Natural killer cell treated with Interleukin-12 subunit alpha and Interleukin-12 subunit beta and Interleukin-15 and Interleukin-18, amount 100 ng/mL, for 72 hours (primary cell): Measurements from ENCODE around the gene LRRC4. TPM values are rescaled to one million over a fixed set of nuclear protein-coding genes. Genes with fewer than 3 reads are reported as not detected.

Experiments
- ATAC-seq, 2 donors: fragments of 150-1000 bp; cut with Tn5 transposase in 1 of 2; sonication (Bioruptor Pico), chemical (Tn5 transposase) in 1 of 2; 2 replicates each; pipeline ENCODE4 v1.10.0; 2021
- DNase-seq: peaks from one replicate; pipeline ENCODE4 v3.0.0; 2022; ENCODE audit warnings: low spot score
- H3K27ac Mint-ChIP-seq, 2 donors: 1 replicate in 1 of 2; 2 replicates in 1 of 2; pipeline ENCODE4 v1.8.0; 2022; ENCODE audit warnings: mixed read lengths in 2 of 2, mild to moderate bottlenecking in 1 of 2, moderate library complexity in 1 of 2
- H3K27me3 Mint-ChIP-seq, 2 donors: 1 replicate in 1 of 2; 2 replicates in 1 of 2; pipeline ENCODE4 v1.8.0; 2022; ENCODE audit warnings: mixed read lengths in 2 of 2
- H3K36me3 Mint-ChIP-seq: one replicate; pipeline ENCODE4 v1.8.0; 2022; ENCODE audit warnings: mixed read lengths
- H3K4me1 Mint-ChIP-seq, 2 donors: 1 replicate in 1 of 2; 2 replicates in 1 of 2; pipeline ENCODE4 v1.8.0; 2022; ENCODE audit warnings: low read depth in 2 of 2, mixed read lengths in 2 of 2, mild to moderate bottlenecking in 1 of 2
- H3K4me3 Mint-ChIP-seq: one replicate; pipeline ENCODE4 v1.8.0; 2022; ENCODE audit warnings: mixed read lengths
- H3K9me3 Mint-ChIP-seq: 2 replicates; pipeline ENCODE4 v1.8.0; 2022; ENCODE audit warnings: mixed read lengths
- total RNA-seq, 2 donors: library from RNA; stranded (reverse); gene quantifications; one replicate each; pipeline ENCODE4 v1.2.3, GENCODE V29; 2022

Gene LRRC4
- total RNA-seq, 2 donors from 2014 or later, result 0.07 TPM; not detected in 1

DNA sequence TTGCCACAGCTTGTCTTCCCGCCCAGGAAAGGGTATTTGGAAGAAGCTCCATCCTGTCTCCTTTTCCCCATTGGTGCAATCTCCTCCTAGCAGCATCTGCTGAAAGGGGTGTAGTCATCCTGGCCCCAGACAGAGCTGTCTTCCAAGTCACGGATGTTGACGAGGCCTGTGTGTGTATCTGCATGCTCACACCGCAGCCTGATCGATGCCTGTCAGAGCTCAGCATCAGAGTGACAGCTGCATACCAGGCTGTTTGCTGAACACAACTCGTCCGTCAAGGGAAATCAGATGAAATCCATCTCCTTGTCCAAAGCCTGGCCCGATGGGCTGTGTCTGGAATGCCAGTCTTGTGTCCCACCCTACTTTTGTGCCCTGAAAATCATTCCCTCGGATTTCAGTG is 21.2 kb upstream of the LRRC4 start:
- Mint-ChIP-seq H3K27ac (no peak overlapping the region), H3K4me1 (peaks cover 14 to 29% of the 10 kb centered on the region in 2 donors), H3K36me3 (peaks cover 12% of the 10 kb centered on the region), H3K4me3 (no peak overlapping the region), H3K9me3 (no peaks in the 10 kb centered on the region), H3K27me3 (no peaks in the 10 kb centered on the region)
- ATAC-seq (no peak), DNase-seq (peak; percentile 32)

GRCh38 chr7:128045766-128046165 is 14.5 kb upstream of the LRRC4 start:
- Mint-ChIP-seq H3K36me3 (peaks cover 11% of the 10 kb centered on the region), H3K4me3 (no peak overlapping the region), H3K27me3 (no peaks in the 10 kb centered on the region), H3K4me1 (peaks cover 22 to 38% of the 10 kb centered on the region in 2 donors), H3K9me3 (no peaks in the 10 kb centered on the region), H3K27ac (no peak overlapping the region)
- DNase-seq (no peak), ATAC-seq (no peak)

DNA sequence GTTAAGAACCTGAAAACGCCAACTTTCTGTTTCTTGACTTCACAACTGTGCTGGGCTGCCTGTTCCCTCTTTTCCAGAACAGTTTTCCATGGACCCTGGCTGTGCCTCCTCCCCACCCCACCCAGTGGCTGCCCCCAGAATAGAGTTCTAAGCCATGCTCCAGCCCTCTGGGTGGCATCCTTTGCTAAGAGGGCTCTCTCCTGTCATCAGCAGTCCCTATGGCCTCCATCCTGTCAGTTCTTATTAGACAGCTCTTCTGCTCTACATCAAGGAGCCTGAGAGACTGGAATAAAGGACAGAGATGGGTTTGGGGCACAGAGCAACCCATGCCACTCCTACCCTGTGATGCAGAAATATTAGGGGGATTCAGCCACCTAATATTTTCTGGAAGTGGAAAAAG is 13.9 kb upstream of the LRRC4 start:
- Mint-ChIP-seq H3K36me3 (peaks cover 5% of the 10 kb centered on the region), H3K4me1 (peaks cover 22 to 32% of the 10 kb centered on the region in 2 donors), H3K4me3 (no peak overlapping the region), H3K27ac (no peak overlapping the region), H3K27me3 (no peaks in the 10 kb centered on the region), H3K9me3 (no peaks in the 10 kb centered on the region)
- ATAC-seq, result no peak
- no peak for DNase-seq

DNA sequence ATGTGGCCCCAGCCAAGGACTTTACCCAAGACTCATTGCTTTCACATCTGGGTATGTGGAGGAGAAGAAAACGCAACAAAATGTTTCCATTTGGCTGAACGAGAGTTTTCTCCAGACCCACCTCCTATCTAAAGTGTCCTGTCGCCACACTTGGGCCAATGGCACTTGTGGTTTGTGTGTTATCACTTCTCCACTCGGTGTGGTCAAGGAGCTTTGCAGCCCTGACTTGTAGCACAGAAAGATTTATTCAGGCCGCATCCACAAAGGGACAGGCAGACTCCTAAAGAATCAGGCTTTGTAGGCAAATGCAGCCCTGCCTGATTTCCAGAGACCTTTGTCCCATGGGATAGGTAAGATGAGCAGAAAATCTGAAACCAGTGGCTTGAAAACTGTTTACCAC is 12.8 kb upstream of the LRRC4 start:
- ATAC-seq, result no peak

GRCh38 chr7:128042012-128042411 is 10.8 kb upstream of the LRRC4 start:
- Mint-ChIP-seq H3K4me3 (no peak overlapping the region), H3K27me3 (no peaks in the 10 kb centered on the region), H3K36me3 (no peaks in the 10 kb centered on the region), H3K9me3 (no peaks in the 10 kb centered on the region), H3K27ac (no peak overlapping the region), H3K4me1 (peaks cover 18 to 28% of the 10 kb centered on the region in 2 donors)
- DNase-seq, result no peak
- no peak for ATAC-seq

More for the DNA sequence above, 12.8 kb upstream of the LRRC4 start:
- Mint-ChIP-seq H3K36me3 (peaks cover under 1% of the 10 kb centered on the region), H3K27me3 (no peaks in the 10 kb centered on the region), H3K4me3 (no peak overlapping the region), H3K4me1 (peaks cover 19 to 22% of the 10 kb centered on the region in 2 donors), H3K9me3 (no peaks in the 10 kb centered on the region), H3K27ac (no peak overlapping the region)
- DNase-seq, result no peak

GRCh38 chr7:128041203-128041602 is 10.0 kb upstream of the LRRC4 start:
- Mint-ChIP-seq H3K27ac (no peak overlapping the region), H3K4me3 (no peak overlapping the region), H3K9me3 (no peaks in the 10 kb centered on the region), H3K36me3 (no peaks in the 10 kb centered on the region), H3K27me3 (no peaks in the 10 kb centered on the region), H3K4me1 (peaks cover 18 to 28% of the 10 kb centered on the region in 2 donors)
- DNase-seq (no peak), ATAC-seq (no peak)

GRCh38 chr7:128040205-128040604 is 9.0 kb upstream of the LRRC4 start:
- no peak for DNase-seq
- Mint-ChIP-seq H3K9me3 (no peaks in the 10 kb centered on the region), H3K4me1 (peaks cover 20 to 30% of the 10 kb centered on the region in 2 donors), H3K36me3 (no peaks in the 10 kb centered on the region), H3K27me3 (no peaks in the 10 kb centered on the region), H3K27ac (no peak overlapping the region), H3K4me3 (no peak overlapping the region)
- no peak for ATAC-seq

DNA sequence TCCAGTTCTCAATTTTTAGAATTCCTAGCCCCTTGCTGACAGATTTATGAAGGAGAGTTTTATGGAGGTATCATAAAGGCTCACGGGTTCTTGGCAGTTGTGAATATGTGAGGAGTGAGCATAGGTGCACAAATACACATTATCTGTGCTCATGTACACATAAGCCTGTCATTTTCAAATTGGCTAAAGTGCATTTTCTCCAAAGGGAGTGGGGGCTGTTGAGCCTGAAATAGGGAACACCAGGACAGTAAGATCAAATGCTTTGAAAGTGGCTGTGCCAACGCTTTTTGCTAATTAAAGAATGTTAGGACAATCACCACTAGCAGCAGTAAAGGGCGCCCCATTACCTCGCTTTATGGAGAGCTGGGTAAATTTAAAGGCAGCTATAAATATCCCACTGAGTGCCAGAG is 8.3 kb upstream of the LRRC4 start:
- no peak for ATAC-seq
- H3K4me3 Mint-ChIP-seq, result no peak overlapping the region
- no peak overlapping the region for H3K27ac Mint-ChIP-seq
- H3K36me3 Mint-ChIP-seq, result no peaks in the 10 kb centered on the region
- DNase-seq, result no peak
- H3K9me3 Mint-ChIP-seq, result no peaks in the 10 kb centered on the region
- H3K4me1 Mint-ChIP-seq, result peaks cover 13 to 26% of the 10 kb centered on the region in 2 donors
- H3K27me3 Mint-ChIP-seq, result no peaks in the 10 kb centered on the region

- Mint-ChIP-seq H3K9me3 (no peaks in the 10 kb centered on the region), H3K27ac (peak overlapping the region in 1 of 2 donors; percentile 61), H3K36me3 (no peaks in the 10 kb centered on the region), H3K4me3 (no peak overlapping the region), H3K4me1 (peaks cover 5 to 19% of the 10 kb centered on the region in 2 donors), H3K27me3 (no peaks in the 10 kb centered on the region)
- no peak for DNase-seq
- ATAC-seq, result no peak
These were observed 6.8 kb upstream of the LRRC4 start for GRCh38 chr7:128037880-128038619.

- Mint-ChIP-seq H3K27me3 (no peaks in the 10 kb centered on the region), H3K4me3 (no peak overlapping the region), H3K36me3 (no peaks in the 10 kb centered on the region), H3K4me1 (peaks cover 5 to 19% of the 10 kb centered on the region in 2 donors), H3K27ac (peak overlapping the region in 1 of 2 donors; percentile 61), H3K9me3 (no peaks in the 10 kb centered on the region)
- ATAC-seq (no peak), DNase-seq (no peak)
These were observed 5.8 kb upstream of the LRRC4 start for GRCh38 chr7:128037081-128037480.

DNA sequence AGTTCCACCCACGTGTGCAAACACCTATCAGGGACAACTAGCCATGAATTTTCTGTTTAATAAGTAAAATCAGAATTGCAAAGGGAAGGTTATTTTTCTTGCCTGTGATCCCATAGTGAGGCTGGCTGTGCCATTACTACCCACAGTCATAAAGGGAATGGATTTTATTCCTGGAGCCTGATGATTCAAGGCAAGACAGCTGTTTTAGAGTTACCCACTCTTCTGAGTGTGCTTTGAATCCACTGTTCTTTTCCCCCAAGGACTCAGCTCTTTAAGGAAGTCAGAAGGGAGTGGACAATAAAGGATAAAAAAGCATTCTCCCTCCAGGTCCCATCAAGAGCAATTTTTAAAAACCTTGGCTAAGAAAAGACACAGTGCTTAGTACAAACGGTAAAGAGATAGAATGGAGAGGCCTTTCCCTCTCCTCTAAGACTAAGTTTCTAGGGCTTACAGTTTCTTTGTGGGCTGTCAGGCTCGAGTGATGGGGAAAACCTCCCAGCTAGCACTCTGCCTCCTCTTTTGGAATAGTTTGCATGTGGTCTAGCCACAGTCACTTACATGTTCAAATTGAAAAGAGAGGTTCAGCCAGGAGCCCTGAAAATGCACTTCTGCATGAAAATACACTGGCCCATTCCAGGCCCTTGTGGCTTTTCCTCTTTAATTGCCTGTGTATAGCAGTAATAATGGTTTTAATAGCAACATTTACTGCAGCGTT is 5.1 kb upstream of the LRRC4 start:
- H3K4me1 Mint-ChIP-seq, result peaks cover 5 to 19% of the 10 kb centered on the region in 2 donors
- no peaks in the 10 kb centered on the region for H3K9me3 Mint-ChIP-seq
- H3K27me3 Mint-ChIP-seq, result no peaks in the 10 kb centered on the region
- no peaks in the 10 kb centered on the region for H3K36me3 Mint-ChIP-seq
- DNase-seq (no peak), ATAC-seq (no peak)
- no peak overlapping the region for H3K27ac Mint-ChIP-seq
- H3K4me3 Mint-ChIP-seq, result no peak overlapping the region

GRCh38 chr7:128035712-128036111 is 4.5 kb upstream of the LRRC4 start:
- Mint-ChIP-seq H3K36me3 (no peaks in the 10 kb centered on the region), H3K27ac (no peak overlapping the region), H3K4me3 (no peak overlapping the region), H3K9me3 (no peaks in the 10 kb centered on the region), H3K4me1 (peaks cover 5 to 19% of the 10 kb centered on the region in 2 donors), H3K27me3 (no peaks in the 10 kb centered on the region)
- DNase-seq, result no peak
- ATAC-seq, result no peak

DNA sequence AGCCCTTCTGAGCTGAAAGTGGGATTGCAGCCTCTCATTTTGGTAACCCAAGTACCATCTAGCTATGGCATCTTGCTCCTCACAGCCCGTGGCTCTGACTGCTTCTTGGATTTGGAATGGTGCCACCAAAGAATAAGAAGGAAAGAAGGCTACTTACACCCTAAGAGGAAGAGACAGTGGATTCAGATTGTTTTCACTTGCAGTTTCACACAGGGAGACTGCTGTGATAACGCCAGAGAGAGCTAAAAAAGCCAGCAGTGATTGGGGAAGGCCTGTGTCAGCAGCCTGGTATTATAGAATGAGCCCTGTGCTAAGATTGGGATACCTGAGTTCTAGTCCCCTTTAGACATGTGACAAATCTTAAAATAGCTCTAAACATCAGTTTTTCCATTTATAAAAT is 3.6 kb upstream of the LRRC4 start:
- no peak for DNase-seq
- ATAC-seq, result no peak
- Mint-ChIP-seq H3K4me3 (no peak overlapping the region), H3K27me3 (no peaks in the 10 kb centered on the region), H3K36me3 (no peaks in the 10 kb centered on the region), H3K27ac (no peak overlapping the region), H3K4me1 (peaks cover 5 to 21% of the 10 kb centered on the region in 2 donors), H3K9me3 (no peaks in the 10 kb centered on the region)

DNA sequence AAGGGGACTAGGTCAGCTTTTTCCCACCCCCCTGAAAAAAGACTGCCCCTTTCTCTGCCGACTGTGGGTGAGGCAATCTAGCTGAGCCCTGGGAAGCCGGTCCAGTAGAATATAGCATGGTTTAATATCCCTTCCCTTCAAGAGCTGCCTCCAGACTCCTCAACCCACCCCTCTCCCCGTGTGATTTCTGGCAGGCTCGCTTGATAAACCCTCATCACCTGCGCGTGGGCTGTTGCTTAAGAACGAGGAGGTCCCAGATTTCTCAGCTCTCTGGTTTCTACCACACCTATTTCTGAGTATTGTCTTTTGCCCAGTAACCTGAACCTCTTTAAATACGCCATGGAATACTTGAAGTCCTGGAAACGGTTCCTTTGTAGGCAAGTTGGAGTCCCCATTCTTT is 2.0 kb upstream of the LRRC4 start:
- H3K9me3 Mint-ChIP-seq, result no peaks in the 10 kb centered on the region
- no peak overlapping the region for H3K27ac Mint-ChIP-seq
- no peaks in the 10 kb centered on the region for H3K27me3 Mint-ChIP-seq
- peaks cover 12 to 26% of the 10 kb centered on the region in 2 donors for H3K4me1 Mint-ChIP-seq
- ATAC-seq, result no peak
- no peaks in the 10 kb centered on the region for H3K36me3 Mint-ChIP-seq
- H3K4me3 Mint-ChIP-seq, result peak overlapping the region; percentile 58
- no peak for DNase-seq
